Stimulated activated CD4-positive, alpha-beta T cell treated with anti-CD3 and anti-CD28 coated beads, Interleukin-12 subunit alpha, Interleukin-12 subunit beta, amount 100 ng/mL, for 24 hours (primary cell): ENCODE measurements around the gene CEMIP.

Experiments
- DNase-seq, 2 experiments: peaks; one replicate each; pipeline ENCODE4 v3.0.0-alpha.2; 2020; ENCODE audit warnings: low read depth in 2 of 2

The CEMIP gene

DNA sequence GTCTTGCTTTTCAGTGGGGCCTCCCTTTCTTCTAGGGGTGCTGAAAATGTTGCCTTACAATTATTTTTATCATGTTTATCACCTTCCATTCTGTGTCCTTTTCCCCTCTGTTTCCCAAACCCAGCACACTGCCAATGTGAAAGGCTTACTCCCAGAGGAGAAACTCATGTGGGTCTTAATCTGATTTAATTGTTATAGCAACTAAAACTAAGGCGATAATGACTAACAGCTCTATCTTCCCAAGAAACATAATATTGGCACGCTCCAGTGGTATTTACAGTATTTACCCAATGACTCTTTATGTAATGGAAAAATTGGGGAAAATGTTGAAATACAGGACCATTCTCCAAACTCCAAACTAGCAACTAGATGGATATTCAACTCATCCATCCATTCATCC is 152.0 kb downstream of the CEMIP start:
- no peak for DNase-seq

DNA sequence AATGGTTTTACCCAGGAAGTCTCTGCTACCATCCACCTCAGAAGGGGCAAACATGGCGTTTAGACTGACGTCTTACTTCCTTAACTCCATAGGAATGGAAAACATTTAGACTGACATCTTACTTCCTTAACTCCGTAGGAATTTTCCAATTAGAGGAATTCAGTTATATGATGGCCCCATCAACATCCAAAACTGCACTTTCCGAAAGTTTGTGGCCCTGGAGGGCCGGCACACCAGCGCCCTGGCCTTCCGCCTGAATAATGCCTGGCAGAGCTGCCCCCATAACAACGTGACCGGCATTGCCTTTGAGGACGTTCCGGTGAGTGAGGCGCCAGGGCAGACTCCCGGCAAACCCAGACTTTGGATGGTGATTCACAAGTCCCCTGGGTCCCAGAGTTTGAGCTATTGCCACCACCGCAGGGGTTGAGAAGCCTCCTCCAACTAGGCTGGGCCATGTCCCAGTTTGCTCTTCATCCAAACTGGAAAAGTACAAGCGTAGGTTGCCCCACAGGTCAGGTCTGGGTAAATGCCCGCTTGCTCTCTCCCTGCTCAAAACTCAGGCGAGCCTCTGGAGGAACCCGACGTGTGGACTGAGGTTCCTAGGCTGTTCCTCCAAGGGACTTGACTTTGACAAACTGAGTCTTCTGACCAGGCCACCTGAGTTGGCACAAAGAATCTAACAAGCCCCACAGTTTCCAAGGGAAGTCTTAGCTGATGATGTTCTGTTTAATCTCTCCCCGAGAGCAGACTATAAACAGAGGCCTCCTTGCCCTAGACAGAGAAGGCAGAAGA is 152.7 kb downstream of the CEMIP start:
- no peak for DNase-seq

DNA sequence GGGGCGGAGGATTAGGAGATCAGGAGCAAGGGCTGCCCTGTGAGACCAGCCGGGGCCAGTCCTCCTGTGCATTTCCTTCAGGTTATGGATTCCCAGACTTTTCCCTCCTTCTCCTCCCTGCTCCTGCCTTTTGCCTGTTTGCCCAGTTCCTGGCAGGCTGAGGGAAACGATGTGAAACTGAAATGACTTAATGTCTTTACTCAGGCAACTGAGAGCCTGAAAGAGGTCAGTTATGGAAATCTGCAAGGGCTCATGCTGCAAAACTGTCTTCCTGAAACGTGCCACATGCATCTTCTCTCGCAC is 153.3 kb downstream of the CEMIP start:
- DNase-seq, result no peak

DNA sequence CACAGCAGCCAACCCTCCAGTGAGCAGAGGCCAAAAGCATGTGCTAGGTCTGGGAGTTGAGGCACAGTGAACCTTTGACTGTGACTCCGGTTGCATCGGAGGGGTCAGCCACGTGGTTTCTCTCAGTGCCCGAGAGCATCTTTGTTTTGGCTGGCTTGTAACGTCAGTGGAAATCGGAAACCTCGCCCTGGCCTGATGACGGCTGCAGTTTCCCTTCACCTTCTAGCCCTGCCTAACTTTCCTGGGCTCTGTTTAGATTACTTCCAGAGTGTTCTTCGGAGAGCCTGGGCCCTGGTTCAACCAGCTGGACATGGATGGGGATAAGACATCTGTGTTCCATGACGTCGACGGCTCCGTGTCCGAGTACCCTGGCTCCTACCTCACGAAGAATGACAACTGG is 153.8 kb downstream of the CEMIP start:
- DNase-seq, result no peak

DNA sequence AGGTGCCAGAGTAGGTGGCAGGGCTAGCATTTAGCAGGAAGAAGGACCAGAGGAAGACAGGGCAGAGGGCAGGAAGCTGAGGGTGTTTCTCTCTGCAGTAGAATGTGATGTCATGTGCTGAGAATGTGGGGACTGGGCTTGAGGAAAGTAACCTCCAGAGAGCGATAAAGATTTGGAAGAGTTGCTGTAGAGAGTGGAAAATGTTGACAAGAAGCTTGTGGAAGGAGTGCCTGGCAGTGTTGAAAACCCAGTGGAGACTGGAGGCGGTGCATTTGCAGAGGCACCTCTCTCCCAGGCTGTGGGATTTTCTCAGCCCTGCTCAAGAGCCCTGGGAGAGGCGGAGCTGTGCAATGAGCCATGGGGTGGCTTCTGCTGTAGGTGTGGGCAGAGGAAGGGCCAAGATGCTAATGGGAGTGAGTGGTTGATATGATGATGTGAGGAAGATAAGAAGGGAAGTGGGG is 155.6 kb downstream of the CEMIP start:
- no peak for DNase-seq

DNA sequence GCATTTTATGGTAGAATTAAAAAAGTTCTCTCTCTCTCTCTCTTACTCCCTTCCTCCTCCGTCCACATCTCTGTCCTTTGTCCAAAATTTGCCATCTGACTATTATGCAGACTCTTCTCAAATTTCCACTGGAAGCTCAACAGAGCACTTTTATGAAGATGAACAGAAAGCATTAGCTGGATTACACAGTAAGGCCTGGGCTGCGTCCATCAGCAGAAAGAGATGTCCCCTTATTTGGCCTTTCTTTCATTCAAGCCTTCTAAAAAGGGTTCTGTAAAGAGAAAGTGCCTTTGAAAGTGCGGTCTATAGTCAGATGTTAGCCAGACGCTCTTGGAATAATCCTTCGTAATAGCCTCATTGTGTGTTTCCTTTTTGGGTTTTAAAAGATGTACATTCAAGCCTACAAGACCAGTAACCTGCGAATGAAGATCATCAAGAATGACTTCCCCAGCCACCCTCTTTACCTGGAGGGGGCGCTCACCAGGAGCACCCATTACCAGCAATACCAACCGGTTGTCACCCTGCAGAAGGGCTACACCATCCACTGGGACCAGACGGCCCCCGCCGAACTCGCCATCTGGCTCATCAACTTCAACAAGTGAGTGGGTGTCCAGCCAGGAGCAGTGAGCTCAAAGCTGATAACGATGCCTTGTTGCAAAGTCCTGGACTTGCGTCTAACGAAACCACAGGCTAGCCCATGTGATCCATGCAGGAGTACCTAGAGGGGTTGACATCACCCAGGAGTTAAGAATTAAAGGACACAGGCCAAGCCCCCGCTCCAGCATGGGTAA is 157.3 kb downstream of the CEMIP start:
- no peak for DNase-seq

DNA sequence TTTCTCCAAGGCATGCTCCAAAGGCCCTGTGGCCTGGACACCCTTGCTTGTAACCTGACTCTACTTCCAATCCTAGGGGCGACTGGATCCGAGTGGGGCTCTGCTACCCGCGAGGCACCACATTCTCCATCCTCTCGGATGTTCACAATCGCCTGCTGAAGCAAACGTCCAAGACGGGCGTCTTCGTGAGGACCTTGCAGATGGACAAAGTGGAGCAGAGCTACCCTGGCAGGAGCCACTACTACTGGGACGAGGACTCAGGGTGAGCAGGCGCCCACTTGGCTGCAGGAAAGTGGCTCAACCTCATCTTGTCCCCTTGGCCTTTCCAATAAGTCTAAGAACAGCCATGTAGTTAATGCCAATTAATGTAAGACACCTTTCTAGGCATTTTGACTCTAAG is 158.5 kb downstream of the CEMIP start:
- no peak for DNase-seq

DNA sequence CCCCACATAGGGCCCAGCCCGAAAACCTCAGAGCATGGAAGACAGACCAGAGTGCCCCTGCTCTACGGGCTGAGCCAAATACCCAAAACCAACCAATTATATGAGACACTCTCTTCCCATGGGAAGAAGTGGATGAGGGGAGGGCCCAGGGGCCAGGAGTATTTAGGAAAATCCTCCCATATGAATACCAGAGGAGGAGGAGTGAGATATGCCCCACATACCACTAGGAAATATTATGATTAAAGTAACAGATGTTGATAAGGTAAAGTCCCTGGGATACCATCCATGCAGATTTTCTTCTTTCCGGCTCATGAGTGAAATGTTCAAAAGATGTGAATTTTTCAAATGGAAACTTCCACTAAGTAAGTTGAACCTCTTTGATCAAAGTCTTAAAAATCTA is 160.0 kb downstream of the CEMIP start:
- DNase-seq, result no peak

DNA sequence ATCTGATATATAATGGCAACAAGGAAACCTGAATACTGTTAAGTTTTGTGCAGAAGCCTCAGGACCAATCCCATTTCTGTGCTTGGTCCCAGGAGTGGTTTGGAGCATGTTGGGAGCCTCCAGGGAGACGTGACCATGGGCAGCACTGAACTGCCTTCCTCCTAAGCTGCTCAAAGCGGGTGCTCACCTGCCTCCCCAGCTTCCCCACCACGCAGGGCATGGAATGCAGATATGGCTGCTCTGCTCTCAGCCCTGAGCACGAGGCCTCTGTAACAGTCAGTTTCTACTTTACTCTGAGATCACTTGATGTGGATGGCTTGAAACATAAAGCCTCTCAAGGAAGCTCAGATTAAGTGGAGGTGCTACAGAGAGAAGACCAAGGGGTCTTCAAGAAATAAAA is 161.2 kb downstream of the CEMIP start:
- DNase-seq, result no peak

DNA sequence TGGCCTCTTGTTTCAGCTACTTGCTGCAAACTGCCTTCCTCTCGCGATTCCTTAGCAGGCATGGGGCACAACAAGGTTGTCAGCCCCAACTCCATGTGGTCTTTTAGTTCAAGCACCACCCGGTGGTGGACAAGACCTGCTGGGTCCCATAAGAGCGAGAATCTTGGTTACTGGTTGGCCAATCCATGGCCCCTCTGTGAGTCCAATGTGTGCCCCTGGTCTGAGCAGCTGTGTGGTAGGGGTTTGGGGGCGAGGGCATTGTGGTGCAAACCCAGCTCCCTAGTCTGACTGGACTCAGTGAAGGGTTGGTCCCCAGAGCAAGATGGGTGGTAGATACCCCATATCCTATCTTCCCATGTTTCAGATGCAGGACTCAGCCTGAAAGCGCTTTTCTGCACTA is 161.7 kb downstream of the CEMIP start:
- no peak for DNase-seq

DNA sequence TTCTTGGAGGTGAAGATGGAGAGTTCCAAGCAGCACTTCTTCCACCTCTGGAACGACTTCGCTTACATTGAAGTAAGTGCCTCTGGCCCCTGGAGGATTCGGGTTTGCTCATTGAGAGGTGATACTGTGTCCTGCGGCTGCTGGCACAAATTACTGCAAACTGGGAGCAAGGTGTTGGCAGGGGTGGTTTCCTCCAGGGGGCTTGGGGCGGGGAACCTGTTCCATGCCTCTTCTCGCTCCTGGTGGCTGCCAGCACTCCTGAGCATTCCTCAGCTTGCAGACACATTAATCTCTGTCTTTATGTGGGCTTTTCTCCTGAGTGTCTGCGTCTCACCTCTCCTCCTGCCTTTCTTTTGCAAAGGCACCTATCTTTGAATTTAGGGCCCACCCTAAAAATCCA is 163.1 kb downstream of the CEMIP start:
- no peak for DNase-seq

DNA sequence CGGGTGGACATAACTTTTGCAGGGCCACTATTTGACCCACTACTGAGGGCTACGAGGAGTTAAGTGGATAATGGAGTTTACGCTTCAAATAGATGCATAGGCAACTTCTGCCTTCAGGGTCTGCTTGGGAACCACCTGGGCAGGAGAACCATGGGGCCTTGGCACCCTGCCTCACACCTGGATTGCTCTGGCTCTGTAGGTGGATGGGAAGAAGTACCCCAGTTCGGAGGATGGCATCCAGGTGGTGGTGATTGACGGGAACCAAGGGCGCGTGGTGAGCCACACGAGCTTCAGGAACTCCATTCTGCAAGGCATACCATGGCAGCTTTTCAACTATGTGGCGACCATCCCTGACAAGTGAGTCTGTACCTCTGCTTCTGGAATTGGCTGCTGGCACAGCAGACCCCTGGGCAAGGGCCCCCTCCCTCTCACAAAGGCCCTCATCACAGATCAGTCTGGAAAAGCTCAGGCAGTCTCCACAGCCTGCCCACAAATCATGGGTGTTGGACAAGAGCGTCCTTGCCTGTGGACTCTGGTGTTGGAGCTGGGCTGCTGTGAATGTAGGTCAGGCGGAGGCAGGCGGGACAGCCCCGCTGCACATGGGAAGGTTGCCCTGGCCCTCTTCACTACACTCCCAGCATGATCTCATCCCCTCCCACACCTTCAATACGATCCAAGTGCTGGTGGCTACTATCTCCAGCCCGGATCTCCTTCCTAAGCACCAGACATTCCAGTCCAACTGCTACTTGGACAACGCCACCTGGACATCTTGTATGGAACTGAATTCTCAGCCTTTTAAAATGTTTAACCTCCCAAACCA is 163.8 kb downstream of the CEMIP start:
- DNase-seq, result no peak

DNA sequence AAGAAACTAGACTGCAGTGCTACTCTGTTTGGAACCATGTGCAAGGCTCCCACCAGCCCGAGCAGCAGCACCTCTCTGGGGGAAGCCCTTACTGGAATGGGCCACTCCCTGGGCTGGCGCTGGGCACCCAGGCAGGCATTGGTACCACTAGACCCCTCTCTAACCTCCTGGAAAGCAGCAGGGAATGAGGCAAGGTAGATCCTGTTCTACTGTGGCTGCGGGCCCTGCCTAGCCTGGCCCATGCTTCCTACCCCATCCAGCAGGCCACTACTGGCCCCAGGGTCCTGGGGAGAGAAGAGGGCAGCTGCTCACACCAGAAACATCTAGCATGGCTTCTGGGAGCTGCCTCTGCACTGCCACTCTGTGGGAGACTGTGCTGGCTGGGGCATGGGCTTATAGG is 165.6 kb downstream of the CEMIP start:
- no peak for DNase-seq

DNA sequence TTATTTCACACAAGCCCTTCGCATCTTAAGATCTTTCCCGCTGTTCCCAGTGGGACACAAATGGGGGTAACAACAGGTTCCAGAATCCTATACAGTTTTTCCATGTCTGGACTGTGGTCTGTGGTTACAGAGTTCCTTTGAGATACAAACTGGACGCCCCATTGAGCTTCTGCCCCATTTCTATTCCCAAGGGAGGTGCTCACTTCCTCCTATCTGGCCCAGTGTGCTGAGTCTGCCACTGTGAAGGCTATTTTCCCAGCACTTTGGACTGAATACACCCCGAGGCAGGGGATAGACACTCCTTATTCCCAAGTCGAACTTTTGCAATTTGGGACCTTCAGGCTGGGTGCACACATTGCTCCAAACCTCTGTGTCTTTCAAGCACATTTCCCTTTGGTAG is 166.4 kb downstream of the CEMIP start:
- no peak for DNase-seq

DNA sequence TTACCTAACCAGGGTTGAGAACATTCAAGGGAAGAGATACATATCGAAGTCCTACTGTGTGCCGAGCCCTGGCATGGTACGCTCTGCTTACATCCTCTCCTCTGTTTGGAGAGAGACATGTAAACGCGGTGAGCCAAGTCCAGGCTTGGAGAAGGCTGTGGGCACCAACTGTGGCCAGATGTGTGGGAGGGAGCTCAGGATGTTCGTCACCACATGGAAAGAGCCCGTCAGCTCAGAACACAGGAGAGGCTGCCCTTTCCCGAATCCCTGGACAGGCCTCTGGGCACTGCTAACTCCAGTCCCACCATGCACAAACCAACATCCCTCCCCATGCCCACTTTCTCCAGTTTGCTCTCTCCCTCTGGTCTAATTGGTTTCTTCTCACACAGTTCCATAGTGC is 167.4 kb downstream of the CEMIP start:
- no peak for DNase-seq

DNA sequence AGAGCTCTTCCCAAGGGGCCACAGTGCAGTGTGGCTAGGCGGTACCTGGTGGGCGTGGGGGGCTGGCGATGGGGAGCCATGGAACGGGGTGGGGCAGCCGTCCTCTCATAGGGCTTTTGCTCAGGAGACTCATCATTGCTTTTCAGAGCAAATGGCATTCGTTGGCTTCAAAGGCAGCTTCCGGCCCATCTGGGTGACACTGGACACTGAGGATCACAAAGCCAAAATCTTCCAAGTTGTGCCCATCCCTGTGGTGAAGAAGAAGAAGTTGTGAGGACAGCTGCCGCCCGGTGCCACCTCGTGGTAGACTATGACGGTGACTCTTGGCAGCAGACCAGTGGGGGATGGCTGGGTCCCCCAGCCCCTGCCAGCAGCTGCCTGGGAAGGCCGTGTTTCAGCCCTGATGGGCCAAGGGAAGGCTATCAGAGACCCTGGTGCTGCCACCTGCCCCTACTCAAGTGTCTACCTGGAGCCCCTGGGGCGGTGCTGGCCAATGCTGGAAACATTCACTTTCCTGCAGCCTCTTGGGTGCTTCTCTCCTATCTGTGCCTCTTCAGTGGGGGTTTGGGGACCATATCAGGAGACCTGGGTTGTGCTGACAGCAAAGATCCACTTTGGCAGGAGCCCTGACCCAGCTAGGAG is 169.6 kb downstream of the CEMIP start:
- no peak for DNase-seq

DNA sequence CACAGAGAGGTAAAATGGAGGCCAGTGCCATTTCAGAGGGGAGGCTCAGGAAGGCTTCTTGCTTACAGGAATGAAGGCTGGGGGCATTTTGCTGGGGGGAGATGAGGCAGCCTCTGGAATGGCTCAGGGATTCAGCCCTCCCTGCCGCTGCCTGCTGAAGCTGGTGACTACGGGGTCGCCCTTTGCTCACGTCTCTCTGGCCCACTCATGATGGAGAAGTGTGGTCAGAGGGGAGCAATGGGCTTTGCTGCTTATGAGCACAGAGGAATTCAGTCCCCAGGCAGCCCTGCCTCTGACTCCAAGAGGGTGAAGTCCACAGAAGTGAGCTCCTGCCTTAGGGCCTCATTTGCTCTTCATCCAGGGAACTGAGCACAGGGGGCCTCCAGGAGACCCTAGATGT is 170.6 kb downstream of the CEMIP start:
- no peak for DNase-seq

DNA sequence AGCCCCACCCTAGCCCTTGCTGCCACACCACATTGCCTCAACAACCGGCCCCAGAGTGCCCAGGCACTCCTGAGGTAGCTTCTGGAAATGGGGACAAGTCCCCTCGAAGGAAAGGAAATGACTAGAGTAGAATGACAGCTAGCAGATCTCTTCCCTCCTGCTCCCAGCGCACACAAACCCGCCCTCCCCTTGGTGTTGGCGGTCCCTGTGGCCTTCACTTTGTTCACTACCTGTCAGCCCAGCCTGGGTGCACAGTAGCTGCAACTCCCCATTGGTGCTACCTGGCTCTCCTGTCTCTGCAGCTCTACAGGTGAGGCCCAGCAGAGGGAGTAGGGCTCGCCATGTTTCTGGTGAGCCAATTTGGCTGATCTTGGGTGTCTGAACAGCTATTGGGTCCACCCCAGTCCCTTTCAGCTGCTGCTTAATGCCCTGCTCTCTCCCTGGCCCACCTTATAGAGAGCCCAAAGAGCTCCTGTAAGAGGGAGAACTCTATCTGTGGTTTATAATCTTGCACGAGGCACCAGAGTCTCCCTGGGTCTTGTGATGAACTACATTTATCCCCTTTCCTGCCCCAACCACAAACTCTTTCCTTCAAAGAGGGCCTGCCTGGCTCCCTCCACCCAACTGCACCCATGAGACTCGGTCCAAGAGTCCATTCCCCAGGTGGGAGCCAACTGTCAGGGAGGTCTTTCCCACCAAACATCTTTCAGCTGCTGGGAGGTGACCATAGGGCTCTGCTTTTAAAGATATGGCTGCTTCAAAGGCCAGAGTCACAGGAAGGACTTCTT is 171.3 kb downstream of the CEMIP start:
- DNase-seq, result no peak

DNA sequence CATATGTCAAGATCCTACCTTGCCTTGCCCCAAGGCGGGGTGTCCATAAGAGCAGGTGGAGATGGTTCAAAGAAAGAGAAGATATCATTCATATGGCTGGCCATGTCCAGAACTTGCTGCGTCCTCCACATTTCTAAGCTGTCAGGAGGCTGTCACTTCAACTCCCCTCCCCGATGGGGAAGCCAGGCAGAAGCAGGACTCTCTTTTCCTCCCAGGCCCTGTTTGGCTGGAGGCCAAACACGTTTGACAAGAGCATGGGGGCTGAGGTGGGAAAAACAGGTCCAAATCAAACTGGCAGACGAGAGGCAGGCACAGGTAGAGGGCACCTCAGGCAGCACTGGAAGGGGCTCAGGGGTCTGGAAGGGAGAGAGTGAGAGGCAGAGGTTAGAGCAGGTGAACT is 172.8 kb downstream of the CEMIP start:
- DNase-seq, result no peak

DNA sequence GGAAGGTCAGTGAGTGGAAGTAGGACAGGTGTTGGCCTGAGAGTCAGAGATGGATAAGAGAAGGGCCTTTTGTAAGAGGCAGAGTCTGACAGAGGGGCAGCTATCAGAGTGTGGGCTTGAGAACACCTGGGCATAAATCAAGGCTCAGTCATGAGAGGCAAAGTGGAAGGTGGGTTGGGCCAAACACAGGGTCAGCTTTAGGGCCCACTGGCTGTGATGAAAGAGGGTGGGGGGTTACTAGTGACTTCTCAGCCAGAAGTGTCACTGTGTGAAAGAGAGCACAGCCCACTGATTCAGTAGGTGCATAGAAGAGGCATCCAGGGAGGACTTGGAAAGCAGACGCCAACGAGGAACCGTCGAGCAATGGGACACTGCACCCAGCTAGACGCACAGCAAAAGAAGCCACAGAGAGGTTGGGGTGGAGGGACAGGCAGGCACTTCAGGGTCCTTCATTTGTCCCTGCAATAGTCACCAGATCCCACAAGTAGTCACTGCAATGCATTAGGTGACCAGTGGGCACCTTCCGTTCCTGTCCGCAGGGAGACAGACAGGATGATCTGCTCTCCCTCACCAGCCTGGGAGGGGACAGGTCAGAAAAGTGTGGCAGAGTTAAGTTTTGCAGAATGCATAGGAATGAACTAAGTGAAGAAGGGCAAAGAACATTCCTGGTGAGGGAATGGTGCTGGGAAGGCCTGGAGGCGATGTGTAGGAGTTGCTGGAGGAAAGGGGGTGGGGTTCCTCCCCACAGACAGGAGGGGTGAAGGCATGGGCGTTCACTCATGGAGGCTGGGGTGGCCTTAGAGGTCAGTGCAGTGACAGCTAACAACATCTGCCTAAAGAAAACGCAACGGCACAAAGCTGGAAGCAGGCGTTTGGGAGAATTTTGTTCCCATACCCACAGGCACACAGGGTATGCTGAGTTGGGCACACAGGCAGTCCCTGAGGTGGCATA is 174.1 kb downstream of the CEMIP start:
- DNase-seq, result no peak
